IPS-20b (cell line): Measurements from ENCODE around the gene MAPK6.
"Not testable (repeated sequence)": the region's sequence is repeated elsewhere in the genome, so short reads cannot be mapped to it uniquely, and the experiment has no call there.

Source experiments
- H3K27ac ChIP-seq: one replicate; pipeline ENCODE4 v1.5.1; 2013; ENCODE audit warnings: low read length
- H3K27me3 ChIP-seq: 2 replicates; pipeline ENCODE4 v1.6.1; 2013; ENCODE audit warnings: mild to moderate bottlenecking, low read length, inconsistent platforms; ENCODE audit not compliant: insufficient read depth
- H3K36me3 ChIP-seq: 2 replicates; pipeline ENCODE4 v1.6.1; 2013; ENCODE audit warnings: low read depth, mild to moderate bottlenecking, inconsistent platforms, low read length, moderate library complexity; ENCODE audit not compliant: insufficient read depth
- H3K4me1 ChIP-seq: 2 replicates; pipeline ENCODE4 v1.6.1; 2013; ENCODE audit warnings: mild to moderate bottlenecking, control low read depth, inconsistent platforms, low read length, moderate library complexity; ENCODE audit not compliant: insufficient read depth
- H3K4me3 ChIP-seq: 2 replicates; pipeline ENCODE4 v1.5.1; 2013; ENCODE audit warnings: mild to moderate bottlenecking, low read length, inconsistent platforms
- H3K9ac ChIP-seq: 2 replicates; pipeline ENCODE4 v1.6.1; 2013; ENCODE audit warnings: low read depth, mild to moderate bottlenecking, inconsistent platforms, low read length, moderate library complexity
- H3K9me3 ChIP-seq: 2 replicates; pipeline ENCODE4 v1.6.1; 2013; ENCODE audit warnings: mild to moderate bottlenecking, low read depth, low read length, inconsistent platforms; ENCODE audit not compliant: insufficient read depth

The MAPK6 gene

GRCh38 chr15:52078876-52079700, 60.1 kb downstream of the MAPK6 start:
- 0 out of 2 replicates have a peak, but pooled peaks cover 2% of the 10 kb centered on the region for H3K4me1 ChIP-seq
- H3K9ac ChIP-seq = no peak overlapping the region
- H3K36me3 ChIP-seq = no peaks in the 10 kb centered on the region
- H3K4me3 ChIP-seq = no peak overlapping the region
- no peak overlapping the region for H3K27ac ChIP-seq
- H3K27me3 ChIP-seq = no peaks in the 10 kb centered on the region
- no peaks in the 10 kb centered on the region for H3K9me3 ChIP-seq

- Histone ChIP-seq H3K9me3 (no peaks in the 10 kb centered on the region), H3K9ac (no peak overlapping the region), H3K27me3 (no peaks in the 10 kb centered on the region), H3K27ac (no peak overlapping the region), H3K4me1 (no peaks in the 10 kb centered on the region), H3K4me3 (no peak overlapping the region), H3K36me3 (no peaks in the 10 kb centered on the region)
Measured at GRCh38 chr15:52080031-52080430, 61.0 kb downstream of the MAPK6 start.

GRCh38 chr15:52080706-52081392, 61.8 kb downstream of the MAPK6 start:
- H3K9ac ChIP-seq = no peak overlapping the region
- H3K27me3 ChIP-seq = no peaks in the 10 kb centered on the region
- H3K9me3 ChIP-seq = no peaks in the 10 kb centered on the region
- H3K4me3 ChIP-seq = no peak overlapping the region
- no peaks in the 10 kb centered on the region for H3K36me3 ChIP-seq
- H3K27ac ChIP-seq = no peak overlapping the region
- H3K4me1 ChIP-seq = no peaks in the 10 kb centered on the region

GRCh38 chr15:52082197-52083036, 63.4 kb downstream of the MAPK6 start:
- Histone ChIP-seq H3K9me3 (no peaks in the 10 kb centered on the region), H3K9ac (no peak overlapping the region), H3K27me3 (no peaks in the 10 kb centered on the region), H3K4me3 (no peak overlapping the region), H3K27ac (no peak overlapping the region), H3K4me1 (no peaks in the 10 kb centered on the region), H3K36me3 (no peaks in the 10 kb centered on the region)

GRCh38 chr15:52083037-52083359, 64.0 kb downstream of the MAPK6 start:
- not testable (repeated sequence) for H3K4me3 ChIP-seq, H3K36me3 ChIP-seq, H3K27ac ChIP-seq, H3K27me3 ChIP-seq, H3K9ac ChIP-seq, H3K4me1 ChIP-seq, H3K9me3 ChIP-seq

- H3K4me1 ChIP-seq = no peaks in the 10 kb centered on the region
- H3K27me3 ChIP-seq = no peaks in the 10 kb centered on the region
- no peaks in the 10 kb centered on the region for H3K36me3 ChIP-seq
- H3K27ac ChIP-seq = no peak overlapping the region
- H3K9ac ChIP-seq = no peak overlapping the region
- H3K9me3 ChIP-seq = no peaks in the 10 kb centered on the region
- no peak overlapping the region for H3K4me3 ChIP-seq
Measured at GRCh38 chr15:52083603-52084002, 64.6 kb downstream of the MAPK6 start.

GRCh38 chr15:52085299-52085698, 66.3 kb downstream of the MAPK6 start:
- no peaks in the 10 kb centered on the region for H3K4me1 ChIP-seq
- H3K4me3 ChIP-seq = no peak overlapping the region
- no peaks in the 10 kb centered on the region for H3K27me3 ChIP-seq
- H3K27ac ChIP-seq = no peak overlapping the region
- H3K9ac ChIP-seq = no peak overlapping the region
- no peaks in the 10 kb centered on the region for H3K36me3 ChIP-seq
- H3K9me3 ChIP-seq = peaks cover 2% of the 10 kb centered on the region; the same call in 1 of the 2 replicates

GRCh38 chr15:52086011-52086786, 67.2 kb downstream of the MAPK6 start:
- Histone ChIP-seq H3K9ac (no peak overlapping the region), H3K27ac (no peak overlapping the region), H3K4me3 (no peak overlapping the region), H3K27me3 (no peaks in the 10 kb centered on the region), H3K9me3 (peaks cover 6% of the 10 kb centered on the region; the same call in 1 of the 2 replicates), H3K4me1 (no peaks in the 10 kb centered on the region), H3K36me3 (no peaks in the 10 kb centered on the region)

GRCh38 chr15:52090193-52090592, 71.2 kb downstream of the MAPK6 start:
- Histone ChIP-seq H3K4me3 (no peak overlapping the region), H3K4me1 (no peaks in the 10 kb centered on the region), H3K27ac (no peak overlapping the region), H3K9me3 (peaks cover 6% of the 10 kb centered on the region; the same call in 1 of the 2 replicates), H3K27me3 (no peaks in the 10 kb centered on the region), H3K9ac (no peak overlapping the region), H3K36me3 (no peaks in the 10 kb centered on the region)

- H3K36me3 ChIP-seq = no peaks in the 10 kb centered on the region
- no peaks in the 10 kb centered on the region for H3K27me3 ChIP-seq
- no peak overlapping the region for H3K9ac ChIP-seq
- H3K4me1 ChIP-seq = no peaks in the 10 kb centered on the region
- H3K27ac ChIP-seq = no peak overlapping the region
- peaks cover 6% of the 10 kb centered on the region; the same call in 1 of the 2 replicates for H3K9me3 ChIP-seq
- no peak overlapping the region for H3K4me3 ChIP-seq
Measured at GRCh38 chr15:52093167-52093538, 74.1 kb downstream of the MAPK6 start.
